HG03565 (cell line): Measurements from ENCODE around the gene GCNA.
"Not testable (repeated sequence)": the region's sequence is repeated elsewhere in the genome, so short reads cannot be mapped to it uniquely, and the experiment has no call there.

Source experiments
- ATAC-seq: cut with Tn5 transposase; IDR thresholded peaks from one replicate; pipeline ENCODE4 v1.9.1; 2021; ENCODE audit warnings: mild to moderate bottlenecking, moderate library complexity; ENCODE audit not compliant: unreplicated experiment

GCNA gene

DNA sequence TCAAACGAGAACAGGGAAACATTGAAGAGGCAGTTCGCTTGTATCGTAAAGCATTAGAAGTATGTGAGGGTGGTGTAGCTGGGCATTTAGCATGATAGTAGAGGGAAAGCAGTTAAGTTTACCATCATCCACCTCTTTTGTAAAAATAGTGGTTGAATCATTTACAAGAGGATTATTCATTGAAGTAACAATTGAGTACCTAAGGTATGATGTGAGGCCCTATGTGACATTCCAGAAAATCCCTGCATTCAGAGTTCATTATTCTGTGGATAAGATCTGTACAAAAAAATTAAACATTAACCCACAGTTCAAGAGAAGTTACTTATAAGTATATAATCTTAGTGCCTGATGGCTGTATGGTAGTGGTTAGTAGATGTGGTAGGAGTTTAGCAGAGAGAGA, 22.2 kb upstream of the GCNA start:
- no peak for ATAC-seq

DNA sequence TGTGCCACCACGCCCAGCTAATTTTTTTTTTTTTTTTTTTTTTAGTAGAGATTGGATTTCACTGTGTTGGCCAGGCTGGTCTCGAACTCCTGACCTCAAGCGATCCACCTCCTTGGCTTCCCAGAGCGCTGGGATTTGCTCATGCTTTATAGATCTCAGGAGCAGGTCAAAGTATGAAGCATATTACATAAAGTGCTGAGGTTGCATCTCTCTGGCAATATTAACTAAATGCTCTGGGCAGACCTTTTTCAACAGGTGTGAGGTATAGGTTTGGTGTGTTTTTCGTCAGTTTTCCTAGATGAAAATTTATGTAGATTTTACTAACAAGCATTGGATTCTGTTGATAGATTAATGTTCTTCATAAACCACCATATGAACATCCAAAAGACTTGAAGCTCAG, 19.3 kb upstream of the GCNA start:
- no peak for ATAC-seq

DNA sequence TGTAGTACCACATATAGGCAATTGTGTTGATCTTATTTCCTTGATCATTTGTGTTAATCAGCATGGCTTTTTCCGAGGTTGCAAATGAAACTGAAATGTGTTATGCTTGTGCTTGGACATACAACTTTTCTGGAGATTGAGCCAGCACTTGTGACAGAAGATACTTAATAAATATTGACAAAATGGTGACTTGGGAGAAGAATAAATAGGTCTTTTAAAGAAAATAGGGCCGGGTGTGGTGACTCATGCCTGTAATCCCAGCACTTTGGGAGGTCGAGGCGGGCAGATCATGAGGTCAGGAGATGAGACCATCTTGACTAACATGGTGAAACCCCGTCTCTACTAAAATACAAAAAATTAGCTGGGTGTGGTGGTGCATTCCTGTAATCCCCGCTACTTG, 18.5 kb upstream of the GCNA start:
- ATAC-seq = not testable (repeated sequence)

DNA sequence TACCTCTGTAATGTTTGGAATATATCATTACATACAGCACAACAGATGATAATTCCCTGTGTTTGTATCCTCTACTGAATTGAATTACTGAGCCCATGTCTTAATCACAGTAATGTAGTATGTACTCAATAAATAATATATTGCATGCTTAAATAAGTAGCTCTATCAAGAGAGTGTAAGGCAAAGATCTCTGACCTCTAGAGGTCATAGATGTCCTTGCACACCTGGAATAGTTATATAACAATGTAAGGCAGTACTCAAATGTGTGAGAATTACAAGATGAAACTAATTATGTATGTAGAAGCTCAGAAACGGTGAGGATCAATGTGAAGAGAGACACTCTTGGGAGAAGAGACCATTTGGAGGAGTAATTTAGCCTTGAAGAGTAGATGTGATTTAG, 14.3 kb upstream of the GCNA start:
- ATAC-seq = no peak

DNA sequence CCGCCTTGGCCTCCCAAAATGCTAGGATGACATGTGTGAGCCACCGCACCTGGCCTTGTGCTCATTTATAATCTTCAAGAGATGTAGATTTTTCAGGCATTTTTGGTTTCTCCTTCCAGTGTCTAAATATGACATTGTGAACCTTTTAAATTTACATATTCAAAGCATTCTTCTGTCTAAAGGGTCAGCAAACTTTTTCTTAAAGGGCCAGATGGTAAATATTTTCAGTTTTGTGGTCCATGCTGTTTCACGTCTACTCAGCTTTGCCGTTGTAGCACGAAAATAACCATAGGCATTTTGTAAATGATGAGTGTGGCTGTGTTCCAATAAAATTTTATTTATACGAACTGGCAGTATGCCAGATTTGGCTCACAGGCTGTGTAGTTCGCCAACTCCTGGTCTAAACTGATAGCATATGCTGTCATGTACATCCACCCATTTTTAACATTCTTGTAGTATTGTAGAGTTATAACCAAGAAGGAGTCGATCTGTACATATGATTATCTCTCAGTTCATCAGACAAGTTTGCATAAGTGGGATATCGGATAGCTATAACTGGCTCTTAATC, 12.7 kb upstream of the GCNA start:
- ATAC-seq = no peak

DNA sequence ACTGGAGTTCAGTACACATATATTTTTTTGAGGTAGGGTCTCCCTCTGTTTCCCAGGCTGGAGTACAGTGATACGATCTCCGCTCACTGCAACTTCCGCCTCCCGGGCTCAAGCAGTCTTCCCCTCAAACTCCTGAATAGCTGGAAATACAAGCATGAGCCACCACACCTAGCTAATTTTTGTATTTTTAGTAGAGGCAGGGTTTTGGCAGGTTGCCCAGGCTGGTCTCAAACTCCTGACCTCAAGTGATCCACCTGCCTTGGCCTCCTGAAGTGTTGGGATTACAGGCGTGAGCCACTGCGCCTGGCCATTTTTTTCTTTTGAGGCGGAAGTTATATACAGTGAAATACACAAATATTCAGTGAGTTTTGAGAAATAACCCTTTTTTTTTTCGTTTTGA, 6.8 kb upstream of the GCNA start:
- not testable (repeated sequence) for ATAC-seq

DNA sequence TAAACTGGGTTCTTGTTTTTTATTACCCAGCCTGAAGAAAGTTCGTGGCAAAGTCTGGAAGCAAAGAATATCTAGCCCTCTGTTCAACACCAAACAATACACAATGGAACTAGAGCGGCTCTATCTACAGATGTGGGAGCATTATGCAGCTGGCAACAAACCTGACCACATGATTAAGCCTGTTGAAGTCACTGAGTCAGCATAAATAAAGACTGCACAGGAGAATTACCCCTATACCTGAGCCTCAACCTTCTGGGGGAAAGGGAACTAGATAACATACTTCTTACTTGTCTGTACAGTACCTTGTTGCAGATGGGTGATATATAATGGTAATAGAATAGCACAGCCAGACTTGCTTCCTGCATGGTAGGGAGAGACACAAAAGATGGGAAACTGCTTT, 4.6 kb upstream of the GCNA start:
- ATAC-seq = no peak

DNA sequence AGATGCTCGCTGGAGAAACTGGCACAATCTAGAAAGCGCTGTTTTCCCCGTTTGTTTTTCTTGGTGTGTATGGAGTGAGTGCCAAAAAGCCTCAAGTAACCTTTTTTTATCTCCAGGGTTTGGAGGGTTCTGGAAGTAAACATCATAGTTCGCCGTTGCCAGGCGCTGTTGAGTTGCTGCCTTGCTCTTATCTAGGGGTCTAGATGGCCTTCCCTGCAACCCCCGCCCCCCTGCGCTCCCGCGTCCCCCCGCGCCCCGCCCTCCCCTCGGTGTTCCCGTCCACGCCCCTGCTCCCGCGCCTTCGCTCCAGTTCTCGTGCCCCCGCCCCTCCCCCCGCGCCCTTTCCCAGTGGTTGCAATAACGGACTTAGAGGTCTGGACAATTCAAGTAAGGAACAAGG, 555 bp upstream of the GCNA start:
- no peak for ATAC-seq

DNA sequence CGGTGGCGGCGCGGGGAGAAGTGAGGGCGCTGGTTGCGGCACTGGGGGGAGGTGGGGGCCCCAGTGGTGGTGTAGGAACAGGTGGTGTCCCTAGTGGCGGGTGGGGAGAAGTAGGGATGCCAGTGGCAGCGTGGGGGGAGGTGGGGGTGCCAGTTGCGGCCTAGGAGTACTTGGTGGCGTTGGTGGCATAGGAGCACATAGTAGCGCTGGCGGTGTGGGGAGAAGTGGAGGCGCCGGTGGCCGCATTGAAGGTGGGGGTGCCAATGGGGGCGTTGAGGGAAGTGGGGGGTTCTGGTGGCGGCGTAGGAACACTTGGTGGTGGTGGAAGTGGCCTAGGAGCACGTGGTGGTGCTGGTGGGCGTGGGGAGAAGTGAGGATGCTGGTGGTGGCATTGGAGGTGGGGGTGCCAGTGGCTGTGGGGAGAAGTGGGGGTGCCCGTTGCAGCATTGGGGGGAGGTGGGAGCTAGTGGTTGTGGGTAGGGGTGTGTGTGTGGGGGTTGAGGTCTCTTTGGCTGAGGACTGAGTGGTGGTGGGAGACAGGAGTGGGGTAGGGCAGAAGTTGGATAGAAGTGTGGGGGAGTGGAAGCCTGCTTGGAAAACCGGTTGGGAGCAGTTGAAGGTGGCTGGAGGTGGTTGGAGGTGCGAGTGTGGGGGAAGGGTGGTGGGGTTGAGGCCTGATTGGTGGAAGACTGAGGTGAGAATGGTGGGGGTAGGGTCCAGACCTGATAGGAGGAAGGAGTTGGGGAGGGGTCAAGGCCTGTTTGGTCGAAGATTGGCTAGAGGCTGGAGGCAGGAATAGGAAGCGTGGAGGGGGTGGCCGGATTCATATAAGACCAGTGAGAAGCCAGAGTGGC, 1.1 kb downstream of the GCNA start:
- ATAC-seq = no peak

DNA sequence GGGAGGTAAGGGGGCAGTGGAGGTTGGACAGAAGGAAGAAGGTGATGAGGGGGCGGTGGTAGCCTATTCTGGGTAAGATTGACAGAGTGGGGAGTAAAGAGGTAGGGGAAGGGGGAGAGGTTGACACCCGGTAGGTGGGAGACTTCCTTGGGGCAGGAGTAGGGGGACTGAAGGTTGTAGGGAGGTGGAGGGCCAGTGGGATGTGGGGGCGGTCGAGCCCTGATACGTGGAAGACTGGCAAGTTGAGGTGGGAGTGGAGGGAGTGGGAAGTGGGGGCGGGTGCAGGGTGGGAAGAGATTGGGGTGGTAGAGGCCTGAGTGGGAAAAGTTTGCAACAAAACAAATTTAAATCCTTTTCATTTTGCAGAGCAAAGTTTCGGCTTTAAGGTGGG, 1.7 kb downstream of the GCNA start:
- no peak for ATAC-seq

DNA sequence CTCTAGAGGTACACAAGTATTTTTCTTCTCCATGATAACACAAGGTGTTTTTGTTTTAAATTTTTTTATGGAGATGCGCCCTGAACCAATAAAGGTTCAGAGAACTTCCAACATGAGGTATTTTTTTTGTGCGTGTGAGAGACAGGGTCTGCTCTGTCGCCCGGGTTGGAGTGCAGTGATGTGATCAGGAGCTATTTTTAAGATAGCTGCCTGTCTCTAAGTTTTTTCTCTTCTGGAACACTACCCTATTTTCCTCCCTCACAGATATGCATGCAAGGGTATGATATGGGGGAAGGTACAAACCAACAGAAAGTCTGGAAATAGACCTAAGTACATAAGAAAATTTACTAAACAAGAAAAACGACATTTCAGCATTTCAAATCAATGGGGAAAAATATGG, 3.0 kb downstream of the GCNA start:
- ATAC-seq = no peak

DNA sequence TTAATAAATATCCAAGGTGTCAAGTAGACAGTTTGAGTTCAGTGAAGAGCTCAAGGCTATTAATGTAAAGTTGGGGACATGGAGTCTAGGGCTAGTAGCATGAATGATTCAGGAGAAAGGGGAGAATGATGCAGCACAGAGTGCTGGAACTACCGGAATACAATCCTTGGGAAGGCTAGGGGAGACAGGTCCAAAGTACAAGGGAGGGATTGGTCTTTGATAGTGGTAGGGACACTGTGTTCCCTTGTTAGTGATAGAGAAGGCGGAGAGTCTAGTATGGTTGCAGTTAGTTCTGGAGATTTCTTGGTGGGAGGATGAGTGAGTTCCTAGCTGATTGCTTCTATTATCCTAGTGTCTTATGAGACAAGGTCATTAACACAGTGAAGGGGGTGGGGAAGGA, 8.7 kb downstream of the GCNA start:
- ATAC-seq = no peak

DNA sequence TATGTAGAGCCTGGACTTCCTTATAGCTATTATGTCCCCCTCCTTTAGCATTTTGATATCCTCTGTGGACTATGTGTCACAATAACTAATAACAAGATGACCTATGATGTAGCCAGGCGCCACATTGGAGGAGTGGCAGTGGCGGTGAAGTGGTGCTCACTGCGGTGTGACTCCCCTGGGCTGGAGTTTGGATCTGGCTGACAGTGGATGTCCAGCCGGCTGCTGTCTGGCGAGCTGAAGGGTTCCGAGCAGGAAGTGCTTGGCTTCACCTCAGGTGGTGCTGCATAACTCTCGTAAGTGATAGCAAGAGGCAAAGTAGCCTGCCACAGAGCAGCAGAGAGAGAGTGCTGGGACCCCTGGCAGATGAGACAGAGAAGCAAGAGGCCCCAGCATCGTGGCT, 15.0 kb downstream of the GCNA start:
- ATAC-seq = not testable (repeated sequence)

DNA sequence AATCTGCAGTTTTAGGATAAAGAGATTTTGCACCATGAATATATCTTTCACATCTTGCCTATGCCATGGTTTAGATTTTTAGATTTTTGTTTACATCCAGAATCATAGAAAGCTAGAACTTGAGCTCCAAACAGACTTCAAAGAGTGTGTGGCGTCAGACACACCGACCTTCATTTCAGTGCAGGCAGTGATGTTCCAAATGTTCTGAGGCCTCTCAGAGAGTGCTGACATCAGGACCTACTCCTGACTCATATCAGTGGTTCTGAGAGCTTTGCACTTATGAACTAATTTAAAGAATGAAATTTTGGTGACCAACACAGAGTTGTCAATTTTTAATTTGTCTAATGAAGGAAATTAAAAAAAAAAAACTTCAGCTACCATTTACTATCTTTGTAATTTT, 21.7 kb downstream of the GCNA start:
- ATAC-seq = no peak

DNA sequence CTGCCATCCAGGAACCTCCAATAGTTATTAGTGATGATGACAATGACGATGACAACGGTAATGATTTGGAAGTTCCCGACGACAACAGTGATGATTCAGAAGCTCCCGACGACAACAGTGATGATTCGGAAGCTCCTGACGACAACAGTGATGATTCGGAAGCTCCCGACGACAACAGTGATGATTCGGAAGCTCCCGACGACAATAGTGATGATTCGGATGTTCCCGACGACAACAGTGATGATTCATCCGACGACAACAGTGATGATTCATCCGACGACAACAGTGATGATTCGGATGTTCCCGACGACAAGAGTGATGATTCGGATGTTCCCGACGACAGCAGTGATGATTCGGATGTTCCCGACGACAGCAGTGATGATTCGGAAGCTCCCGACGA, 25.4 kb downstream of the GCNA start:
- ATAC-seq = no peak

DNA sequence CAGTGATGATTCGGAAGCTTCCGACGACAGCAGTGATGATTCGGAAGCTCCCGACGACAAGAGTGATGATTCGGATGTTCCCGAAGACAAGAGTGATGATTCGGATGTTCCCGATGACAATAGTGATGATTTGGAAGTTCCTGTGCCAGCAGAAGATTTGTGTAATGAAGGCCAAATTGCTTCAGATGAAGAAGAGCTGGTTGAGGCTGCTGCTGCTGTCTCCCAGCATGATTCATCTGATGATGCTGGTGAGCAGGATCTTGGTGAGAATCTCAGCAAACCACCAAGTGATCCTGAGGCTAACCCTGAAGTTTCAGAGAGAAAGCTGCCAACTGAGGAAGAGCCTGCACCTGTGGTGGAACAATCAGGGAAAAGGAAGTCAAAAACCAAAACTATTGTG, 25.9 kb downstream of the GCNA start:
- ATAC-seq = no peak

DNA sequence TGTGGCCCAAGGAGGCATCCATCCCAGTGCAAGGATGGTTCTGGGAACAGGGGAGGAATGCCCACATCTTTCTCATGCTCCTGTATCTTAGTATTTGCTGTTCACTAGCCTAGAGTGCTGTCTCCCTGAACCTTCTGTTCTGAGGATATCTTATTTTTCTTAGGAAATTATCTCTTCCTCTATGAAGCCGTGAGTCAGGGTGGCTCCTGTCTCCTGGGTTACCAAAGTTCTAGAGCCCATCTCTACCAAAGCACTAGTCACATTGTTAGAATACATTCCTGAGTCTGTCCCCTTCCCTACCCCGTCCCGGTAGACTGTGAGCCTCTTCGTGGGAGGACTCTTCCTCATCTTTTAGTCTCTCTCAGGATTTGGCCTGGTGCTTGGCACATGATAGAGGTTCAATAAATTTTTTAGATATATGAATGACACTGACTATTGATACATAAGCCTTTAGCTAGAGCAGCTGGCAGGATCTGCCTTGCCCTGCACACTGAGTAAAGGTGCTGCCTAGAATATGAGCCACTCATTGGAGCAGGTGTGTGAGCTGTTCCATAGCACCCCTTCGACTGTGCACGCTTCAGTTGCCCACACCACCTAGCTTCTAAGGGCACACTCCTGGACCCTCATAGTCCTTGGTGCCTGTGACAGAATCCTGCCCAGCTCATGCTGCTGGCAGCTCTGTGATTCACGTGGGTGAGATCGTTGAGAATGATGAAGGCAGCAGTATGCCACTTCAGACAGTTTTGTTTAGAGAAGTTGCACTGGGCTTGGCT, 26.7 kb downstream of the GCNA start:
- no peak for ATAC-seq

DNA sequence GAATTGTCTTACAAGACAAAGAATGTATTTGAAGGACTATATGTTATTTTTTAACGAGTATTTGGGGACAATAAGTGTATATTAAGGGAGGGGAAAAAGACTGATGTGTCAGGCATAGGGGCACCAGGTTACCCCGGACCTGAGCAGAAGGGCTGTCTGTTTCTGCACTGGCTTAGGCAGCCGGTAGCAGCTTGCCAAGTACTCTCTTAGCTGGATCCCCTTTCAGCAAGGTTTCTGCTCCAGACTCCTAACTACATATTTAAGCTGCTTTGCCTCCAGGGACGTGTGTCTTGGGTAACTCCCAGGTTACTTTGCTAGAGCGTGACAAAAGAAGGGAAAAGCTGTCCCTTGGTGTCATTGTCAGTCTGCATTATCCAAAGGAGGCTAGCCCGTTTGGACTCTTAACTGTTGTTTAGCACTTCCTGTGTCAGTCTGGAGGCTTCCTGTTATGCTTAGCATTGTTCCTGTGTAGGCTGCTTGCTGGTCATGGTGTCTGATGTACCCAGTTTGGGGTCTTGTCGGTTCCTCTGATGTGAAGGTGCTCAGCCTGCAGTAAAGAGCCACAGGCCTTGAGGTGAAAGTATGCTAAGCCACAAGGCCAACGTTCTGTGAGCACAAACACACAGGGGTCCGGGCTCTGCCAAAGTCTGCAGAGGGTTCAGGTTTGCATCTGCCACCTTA, 28.4 kb downstream of the GCNA start:
- ATAC-seq = no peak

DNA sequence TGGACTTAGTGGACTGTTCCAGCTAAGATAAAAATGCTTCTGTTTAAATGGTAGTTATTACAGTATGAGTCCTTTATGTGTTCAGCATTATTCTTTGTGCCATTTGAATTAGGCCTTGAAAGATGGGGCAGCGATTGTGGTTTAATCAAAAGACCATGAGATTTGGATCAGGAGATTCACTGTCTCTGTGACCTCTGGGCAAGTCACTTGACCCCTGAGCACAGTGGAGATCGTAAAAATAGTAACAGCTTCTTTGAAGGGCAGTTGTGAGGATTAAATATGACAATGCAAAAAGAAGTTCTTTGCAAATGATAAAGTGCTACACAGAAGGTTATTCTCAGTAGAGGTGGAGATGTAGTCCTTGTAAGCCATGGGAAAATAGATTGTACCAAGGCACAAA, 29.3 kb downstream of the GCNA start:
- ATAC-seq = no peak

DNA sequence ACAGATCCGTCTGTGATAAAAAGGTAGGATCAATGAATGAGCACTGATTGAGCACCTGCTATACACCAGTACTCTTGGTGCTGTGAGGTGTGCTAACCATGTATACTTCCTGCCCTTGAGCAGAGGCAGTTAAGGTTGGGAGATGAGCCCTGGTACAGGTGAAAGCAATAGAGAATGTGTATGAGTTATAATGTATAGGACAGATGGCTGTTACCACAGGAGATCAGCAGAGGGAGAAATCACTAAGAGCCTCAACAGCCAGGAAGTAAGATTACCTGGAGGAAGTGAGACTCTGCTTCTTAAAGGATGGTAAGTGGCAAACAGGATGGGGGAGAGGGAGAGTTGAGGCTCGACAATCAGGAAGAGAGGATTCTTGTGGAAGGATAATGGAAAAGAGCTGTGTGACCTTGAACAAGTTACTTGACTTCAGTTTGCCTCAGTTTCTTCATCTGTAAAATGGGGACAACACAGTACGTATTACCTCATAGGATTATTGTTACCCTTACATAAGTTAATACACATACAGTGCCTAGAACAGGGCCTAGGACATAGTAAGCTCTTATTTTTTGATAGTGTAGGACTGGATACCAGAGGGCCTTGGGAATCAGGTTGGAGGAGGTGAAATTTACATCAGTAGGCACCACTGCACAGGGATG, 31.0 kb downstream of the GCNA start:
- no peak for ATAC-seq

DNA sequence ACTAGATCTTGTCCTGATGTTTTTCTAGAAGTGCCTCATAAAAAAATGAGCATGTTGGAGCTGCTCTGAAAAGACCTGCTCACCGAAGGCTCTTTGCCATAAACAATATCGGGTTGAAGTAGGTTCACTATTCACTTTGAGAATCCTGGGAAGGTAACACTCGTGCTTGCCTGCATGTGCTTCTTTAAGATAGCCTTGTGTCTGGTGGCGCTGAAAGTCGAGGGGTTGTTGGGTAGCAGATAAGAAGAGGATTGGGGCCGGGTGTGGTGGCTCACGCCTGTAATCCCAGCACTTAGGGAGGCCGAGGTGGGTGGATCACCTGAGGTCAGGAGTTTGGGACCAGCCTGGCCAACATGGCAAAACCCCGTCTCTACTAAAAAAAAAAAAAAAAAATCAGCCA, 33.5 kb downstream of the GCNA start:
- ATAC-seq = not testable (repeated sequence)
